Fibroblast of villous mesenchyme (primary cell): ENCODE measurements around the gene TMEM164. TPM values are rescaled to one million over a fixed set of nuclear protein-coding genes. Genes with fewer than 3 reads are reported as not detected.

ENCODE experiments used
- DNase-seq: peaks from one replicate; pipeline ENCODE4 v3.0.0-alpha.2; 2010; ENCODE audit warnings: low read depth
- H3K4me3 ChIP-seq: 2 replicates; pipeline ENCODE4 v1.5.1; 2011; ENCODE audit warnings: low read depth, mild to moderate bottlenecking, low read length
- CTCF ChIP-seq: IDR thresholded peaks from 2 replicates; pipeline ENCODE4 v1.5.1; 2012; ENCODE audit warnings: low read depth, mild to moderate bottlenecking, low read length; ENCODE audit not compliant: insufficient read depth
- total RNA-seq: library from RNA; depleted of rRNA; stranded (reverse); fragments of >200 nt; gene quantifications from 2 replicates; pipeline ENCODE4 v1.2.3, GENCODE V29; 2012

TMEM164 gene
- total RNA-seq, 1 donor, result 11.7 TPM

- no peak for DNase-seq
- TF ChIP-seq CTCF, result no peak
- no peak overlapping the region for H3K4me3 ChIP-seq
Measured at GRCh38 chrX:109995155-109995554, 7.8 kb upstream of the TMEM164 start.

- no peak overlapping the region for H3K4me3 ChIP-seq
- no peak for TF ChIP-seq CTCF
- DNase-seq, result no peak
Measured at GRCh38 chrX:109997786-109998452, 5.0 kb upstream of the TMEM164 start.

- TF ChIP-seq CTCF, result no peak
- H3K4me3 ChIP-seq, result no peak overlapping the region
Measured at GRCh38 chrX:110000000-110000399, 2.9 kb upstream of the TMEM164 start.

GRCh38 chrX:110000847-110001713 lies 1.8 kb upstream of the TMEM164 start:
- TF ChIP-seq CTCF, result no peak
- H3K4me3 ChIP-seq, result no peak overlapping the region
- DNase-seq, result no peak

More at GRCh38 chrX:110000000-110000399, 2.9 kb upstream of the TMEM164 start:
- no peak for DNase-seq

- DNase-seq, result no peak
- peak overlapping the region; percentile 73 for H3K4me3 ChIP-seq
- TF ChIP-seq CTCF, result no peak
Measured at GRCh38 chrX:110001740-110002299, 1.1 kb upstream of the TMEM164 start.

GRCh38 chrX:110003167-110004156 lies 548 bp downstream of the TMEM164 start:
- DNase-seq, result peak; percentile 26
- TF ChIP-seq CTCF, result no peak
- peak overlapping the region; percentile 73 for H3K4me3 ChIP-seq
